Naive thymus-derived CD4-positive, alpha-beta T cell (primary cell): Measurements from ENCODE around the gene TMEM53. TPM values are rescaled to one million over a fixed set of nuclear protein-coding genes. Genes with fewer than 3 reads are reported as not detected.

ENCODE experiments used
- ATAC-seq: fragments of 150-1000 bp; cut with Tn5 transposase; 2 replicates; pipeline ENCODE4 v1.10.0; 2021; ENCODE audit warnings: mild to moderate bottlenecking, moderate library complexity
- CTCF ChIA-PET: fragments of 350-600 bp; sonication (Branson Sonifier 250); formaldehyde crosslinking; loops from one replicate; lab custom pipeline; 2021; ENCODE audit warnings: antibody characterized with exemption; lab: Charles Lee
- POLR2A ChIA-PET: fragments of 350-600 bp; sonication (Branson Sonifier 250); formaldehyde crosslinking; loops from one replicate; lab custom pipeline; 2021; ENCODE audit warnings: antibody characterized with exemption, inconsistent platforms; lab: Charles Lee
- DNase-seq, 9 donors: peaks; one replicate each; pipeline versions ENCODE4 v3.0.0 to v3.0.0-alpha.2; 2020 to 2022; ENCODE audit warnings: mixed read lengths in 1 of 9
- H3K27ac ChIP-seq: one replicate; pipeline ENCODE4 v1.7.0; 2013; ENCODE audit warnings: mild to moderate bottlenecking, low read depth, low read length, moderate library complexity
- H3K27me3 ChIP-seq, 2 donors: one replicate each; pipeline ENCODE4 v1.7.0; 2013; ENCODE audit warnings: low read length in 2 of 2, mild to moderate bottlenecking in 2 of 2, moderate library complexity in 2 of 2; ENCODE audit not compliant: control insufficient read depth in 2 of 2, insufficient read depth in 2 of 2
- H3K36me3 ChIP-seq, 3 experiments: 1 replicate in 2 of 3; 2 replicates in 1 of 3; pipeline ENCODE4 v1.7.0; 2013; ENCODE audit warnings: low read length in 3 of 3, mild to moderate bottlenecking in 3 of 3, moderate library complexity in 1 of 3; ENCODE audit not compliant: insufficient read depth in 3 of 3, control insufficient read depth in 2 of 3
- H3K4me1 ChIP-seq, 2 donors: one replicate each; pipeline ENCODE4 v1.7.0; 2013; ENCODE audit warnings: low read length in 2 of 2, mild to moderate bottlenecking in 2 of 2, moderate library complexity in 1 of 2; ENCODE audit not compliant: control insufficient read depth in 2 of 2, insufficient read depth in 2 of 2
- H3K4me3 ChIP-seq: 2 replicates; pipeline ENCODE4 v1.7.0; 2013; ENCODE audit warnings: mild to moderate bottlenecking, low read length
- H3K9me3 ChIP-seq, 3 experiments: 1 replicate in 2 of 3; 2 replicates in 1 of 3; pipeline ENCODE4 v1.7.0; 2013; ENCODE audit warnings: low read length in 3 of 3; ENCODE audit not compliant: control insufficient read depth in 2 of 3
- H3K27ac Mint-ChIP-seq, 9 donors: one replicate each; pipeline ENCODE4 v1.8.0; 2020 to 2022; ENCODE audit warnings: mixed read lengths in 9 of 9, mild to moderate bottlenecking in 8 of 9, moderate library complexity in 5 of 9, inconsistent platforms in 2 of 9
- H3K27me3 Mint-ChIP-seq, 5 donors: one replicate each; pipeline ENCODE4 v1.8.0; 2021 to 2022; ENCODE audit warnings: mixed read lengths in 5 of 5, mild to moderate bottlenecking in 1 of 5
- H3K36me3 Mint-ChIP-seq, 5 donors: one replicate each; pipeline ENCODE4 v1.8.0; 2020 to 2022; ENCODE audit warnings: mixed read lengths in 5 of 5, mild to moderate bottlenecking in 3 of 5, inconsistent platforms in 1 of 5
- H3K4me1 Mint-ChIP-seq, 7 donors: one replicate each; pipeline ENCODE4 v1.8.0; 2020 to 2022; ENCODE audit warnings: mixed read lengths in 7 of 7, mild to moderate bottlenecking in 3 of 7, inconsistent platforms in 1 of 7
- H3K4me3 Mint-ChIP-seq, 10 donors: one replicate each; pipeline ENCODE4 v1.8.0; 2020 to 2022; ENCODE audit warnings: mild to moderate bottlenecking in 10 of 10, mixed read lengths in 10 of 10, moderate library complexity in 6 of 10, inconsistent platforms in 2 of 10
- H3K9me3 Mint-ChIP-seq, 11 donors: one replicate each; pipeline ENCODE4 v1.8.0; 2020 to 2022; ENCODE audit warnings: mixed read lengths in 11 of 11, mild to moderate bottlenecking in 4 of 11, inconsistent platforms in 1 of 11, moderate library complexity in 1 of 11
- intact Hi-C, 2 donors: fragments of 100-400 bp; cut with micrococcal nuclease; formaldehyde crosslinking; loops; one replicate each; pipeline ENCODE4 v1.15.1; 2023
- polyA plus RNA-seq, 2 donors: library from polyadenylated mRNA; unstranded; fragments of 300-500 nt; fragmentation: Illumina TruSeq; gene quantifications; one replicate each; pipeline ENCODE4 v1.2.3, GENCODE V29; 2021
- total RNA-seq, 6 experiments: library from RNA in 5 of 6; stranded (reverse) in 5 of 6; gene quantifications; 1 replicate in 5 of 6; 2 replicates in 1 of 6; pipeline ENCODE4 v1.2.3 and lab custom pipeline; 2021 to 2026

TMEM53 gene
- total and polyA plus RNA-seq, 7 experiments from 2014 or later, result 1.6 to 3.5 (median 2.9) TPM

DNA sequence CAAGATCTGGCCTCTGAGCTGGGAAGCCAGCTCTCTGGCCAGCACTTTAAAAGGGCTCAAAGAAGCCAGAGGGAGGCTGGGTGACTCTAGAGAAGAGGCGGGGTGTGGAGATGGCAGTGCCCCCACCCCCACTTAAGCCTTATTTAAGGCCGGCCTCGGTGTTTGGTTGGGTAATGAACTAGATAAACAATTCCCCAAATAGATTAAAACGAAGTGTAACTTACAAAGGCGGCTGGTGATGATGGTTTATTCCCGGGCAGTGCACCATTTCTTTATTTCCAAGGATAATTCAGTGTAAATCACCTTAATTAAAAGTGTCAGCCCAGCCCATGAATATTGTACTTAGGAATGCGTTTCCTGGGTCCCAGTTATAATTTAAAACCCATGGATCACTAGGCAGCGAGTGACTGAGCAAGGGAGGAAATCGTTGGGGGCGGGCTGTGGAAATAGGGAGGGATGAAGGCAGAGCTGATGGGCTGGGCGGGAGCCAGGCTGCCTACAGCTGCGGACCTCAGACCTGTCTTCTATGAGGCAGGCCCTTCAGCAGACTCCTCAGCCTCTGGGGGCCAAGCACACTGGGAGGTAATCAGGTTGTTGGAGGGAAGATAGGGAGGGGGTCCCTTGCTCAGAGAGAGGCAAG is 54.9 kb downstream of the TMEM53 start:
- H3K27ac ChIP-seq, result no peak overlapping the region
- H3K27me3 ChIP-seq, result no peaks in the 10 kb centered on the region
- no peak overlapping the region for H3K4me3 Mint-ChIP-seq
- no peaks in the 10 kb centered on the region for H3K4me1 ChIP-seq
- CTCF ChIA-PET, result no interaction called here
- ATAC-seq (no peak), DNase-seq (no peak)
- H3K4me1 Mint-ChIP-seq, result peaks cover 0 to 4% (median 0%) of the 10 kb centered on the region in 7 donors
- H3K36me3 ChIP-seq, result no peaks in the 10 kb centered on the region
- no peaks in the 10 kb centered on the region for H3K9me3 Mint-ChIP-seq
- no peaks in the 10 kb centered on the region for H3K36me3 Mint-ChIP-seq
- POLR2A ChIA-PET, result no interaction called here
- H3K9me3 ChIP-seq, result no peaks in the 10 kb centered on the region
- no peak overlapping the region for H3K4me3 ChIP-seq
- intact Hi-C loops, result no loop called here
- H3K27me3 Mint-ChIP-seq, result peaks cover 0 to 9% (median 0%) of the 10 kb centered on the region in 5 donors
- H3K27ac Mint-ChIP-seq, result no peak overlapping the region

DNA sequence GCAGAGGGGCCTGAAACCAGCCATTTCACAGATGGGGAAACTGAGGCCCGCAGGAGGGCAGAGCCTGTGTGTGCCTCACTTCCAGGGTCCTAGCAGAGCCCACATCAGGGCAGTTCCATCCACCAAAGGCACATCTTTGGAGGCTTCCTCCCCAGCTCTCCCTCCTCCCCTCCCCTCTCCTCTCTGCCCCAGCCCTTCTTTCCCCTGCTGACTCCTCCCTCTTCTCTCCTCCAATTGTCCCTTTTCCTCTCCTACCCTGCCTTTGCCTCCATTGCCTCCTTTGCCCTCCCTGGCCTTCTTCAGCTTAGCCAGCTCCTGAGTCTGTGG is 56.6 kb downstream of the TMEM53 start:
- no peaks in the 10 kb centered on the region for H3K9me3 Mint-ChIP-seq
- intact Hi-C loops, result no loop called here
- H3K4me3 ChIP-seq, result no peak overlapping the region
- no peaks in the 10 kb centered on the region for H3K9me3 ChIP-seq
- H3K36me3 ChIP-seq, result no peaks in the 10 kb centered on the region
- H3K27me3 Mint-ChIP-seq, result peaks cover 0 to 9% (median 0%) of the 10 kb centered on the region in 5 donors
- DNase-seq (no peak), ATAC-seq (no peak)
- POLR2A ChIA-PET, result no interaction called here
- H3K36me3 Mint-ChIP-seq, result no peaks in the 10 kb centered on the region
- H3K4me3 Mint-ChIP-seq, result no peak overlapping the region
- H3K27ac Mint-ChIP-seq, result no peak overlapping the region
- no peaks in the 10 kb centered on the region for H3K4me1 ChIP-seq
- H3K27me3 ChIP-seq, result no peaks in the 10 kb centered on the region
- H3K4me1 Mint-ChIP-seq, result peaks cover 0 to 2% (median 0%) of the 10 kb centered on the region in 7 donors
- no peak overlapping the region for H3K27ac ChIP-seq
- CTCF ChIA-PET, result no interaction called here

DNA sequence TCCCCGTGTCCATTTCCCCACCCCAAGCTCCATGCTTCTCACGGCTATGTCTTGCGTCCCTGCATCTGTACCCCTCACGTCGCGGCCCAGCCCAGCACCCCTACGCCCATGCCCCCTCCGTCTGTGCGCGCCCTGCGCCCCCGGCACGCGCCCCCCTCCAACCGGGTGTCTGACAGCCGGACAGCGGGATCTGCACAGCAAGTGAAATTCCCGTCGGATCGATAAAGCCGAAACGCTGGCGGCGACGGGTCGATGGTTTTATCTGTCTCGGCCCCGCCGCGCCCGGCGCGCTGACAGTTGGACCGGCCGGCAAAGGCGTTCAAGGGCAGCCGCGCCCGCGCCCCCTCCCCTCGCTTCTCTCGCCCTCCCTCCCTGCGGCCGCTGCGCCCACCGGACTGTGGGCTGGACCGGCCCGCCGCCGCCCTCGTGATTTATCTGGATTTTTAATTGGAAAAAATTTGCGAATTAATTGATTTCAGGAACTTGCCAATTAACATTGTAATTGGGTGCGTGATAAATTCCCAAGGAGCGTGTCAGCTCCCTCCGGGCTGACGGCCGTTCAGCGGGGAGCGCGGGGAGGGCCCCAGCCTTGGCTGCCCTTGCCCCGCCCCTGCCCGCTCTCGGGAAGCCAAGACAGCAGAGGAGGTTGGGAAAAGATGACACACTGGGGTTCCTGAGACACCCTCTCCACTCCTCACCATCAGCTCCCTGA is 57.1 kb downstream of the TMEM53 start:
- H3K27ac Mint-ChIP-seq, result no peak overlapping the region
- Histone ChIP-seq H3K4me3 (no peak overlapping the region), H3K36me3 (no peaks in the 10 kb centered on the region), H3K4me1 (no peaks in the 10 kb centered on the region), H3K9me3 (no peaks in the 10 kb centered on the region), H3K27me3 (no peaks in the 10 kb centered on the region), H3K27ac (no peak overlapping the region)
- CTCF ChIA-PET, result no interaction called here
- H3K4me3 Mint-ChIP-seq, result no peak overlapping the region
- H3K27me3 Mint-ChIP-seq, result peaks cover 0 to 9% (median 0%) of the 10 kb centered on the region in 5 donors
- H3K9me3 Mint-ChIP-seq, result no peaks in the 10 kb centered on the region
- peaks cover 0 to 2% (median 0%) of the 10 kb centered on the region in 7 donors for H3K4me1 Mint-ChIP-seq
- H3K36me3 Mint-ChIP-seq, result no peaks in the 10 kb centered on the region
- DNase-seq, result no peak
- POLR2A ChIA-PET, result no interaction called here
- ATAC-seq, result no peak
- intact Hi-C loops, result no loop called here

DNA sequence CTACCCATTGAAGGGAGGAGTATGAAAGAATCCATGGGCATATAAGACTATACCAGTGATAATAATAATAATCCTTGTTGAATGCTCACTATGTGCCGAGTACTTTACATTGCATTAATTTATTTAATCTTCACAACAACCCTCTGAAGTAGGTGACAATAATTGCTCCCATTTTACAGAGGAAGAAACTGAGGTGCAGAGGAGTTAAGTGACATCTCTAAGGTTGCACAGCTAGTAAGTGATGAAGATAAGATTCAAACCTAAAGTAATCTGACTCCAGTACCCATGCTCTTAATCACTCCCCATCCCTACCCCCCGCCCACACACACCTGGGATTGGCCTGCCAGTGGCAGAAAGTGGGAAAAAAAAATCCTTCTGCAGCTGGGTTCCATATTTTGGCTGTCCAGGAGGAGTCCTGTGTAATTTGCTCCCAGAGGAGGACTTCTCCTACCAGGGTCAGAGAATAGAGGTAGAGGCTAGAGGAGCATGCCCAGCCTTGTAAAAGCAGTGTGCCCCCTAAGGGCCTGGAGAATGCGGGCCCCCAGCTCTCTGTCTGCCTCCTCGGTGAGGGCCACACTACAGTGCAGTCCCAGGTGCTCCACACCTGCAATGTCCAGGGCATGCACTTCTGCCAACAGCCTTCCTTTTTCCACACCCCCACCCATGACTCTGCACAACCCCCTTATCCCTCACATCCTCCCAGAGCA is 57.8 kb downstream of the TMEM53 start:
- no peaks in the 10 kb centered on the region for H3K27me3 ChIP-seq
- H3K4me1 ChIP-seq, result no peaks in the 10 kb centered on the region
- Mint-ChIP-seq H3K27me3 (peaks cover 0 to 12% (median 0%) of the 10 kb centered on the region in 5 donors), H3K9me3 (no peaks in the 10 kb centered on the region), H3K4me3 (no peak overlapping the region), H3K27ac (no peak overlapping the region), H3K36me3 (no peaks in the 10 kb centered on the region), H3K4me1 (peaks cover 0 to 2% (median 0%) of the 10 kb centered on the region in 7 donors)
- no peak overlapping the region for H3K4me3 ChIP-seq
- no peaks in the 10 kb centered on the region for H3K9me3 ChIP-seq
- H3K36me3 ChIP-seq, result no peaks in the 10 kb centered on the region
- ChIA-PET CTCF (interaction anchor here (0.8 kb wide), 1 partner anchor 38 kb away, joined by 3 read pairs; no protein-coding TSS in a partner anchor), POLR2A (no interaction called here)
- DNase-seq (no peak), ATAC-seq (no peak)
- H3K27ac ChIP-seq, result no peak overlapping the region
- intact Hi-C loops, result no loop called here

DNA sequence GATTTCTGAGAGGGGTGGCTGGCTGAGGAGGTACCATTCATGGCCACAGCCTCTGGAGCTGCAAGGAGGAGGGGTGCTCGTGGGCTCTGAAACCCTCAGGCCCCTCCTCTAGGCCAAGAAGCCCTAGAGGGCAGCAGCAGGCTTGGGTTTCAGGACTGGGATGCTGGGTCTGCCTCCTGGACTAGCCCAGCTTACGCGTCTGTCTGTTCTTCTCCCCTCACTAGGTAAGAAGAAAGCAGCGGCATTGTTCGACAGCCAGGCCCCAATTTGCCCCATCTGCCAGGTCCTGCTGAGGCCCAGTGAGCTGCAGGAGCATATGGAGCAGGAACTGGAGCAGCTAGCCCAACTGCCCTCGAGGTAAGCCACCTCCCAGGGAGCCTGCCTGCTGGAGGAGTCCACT is 60.3 kb downstream of the TMEM53 start:
- CTCF ChIA-PET, result no interaction called here
- ATAC-seq, result no peak

DNA sequence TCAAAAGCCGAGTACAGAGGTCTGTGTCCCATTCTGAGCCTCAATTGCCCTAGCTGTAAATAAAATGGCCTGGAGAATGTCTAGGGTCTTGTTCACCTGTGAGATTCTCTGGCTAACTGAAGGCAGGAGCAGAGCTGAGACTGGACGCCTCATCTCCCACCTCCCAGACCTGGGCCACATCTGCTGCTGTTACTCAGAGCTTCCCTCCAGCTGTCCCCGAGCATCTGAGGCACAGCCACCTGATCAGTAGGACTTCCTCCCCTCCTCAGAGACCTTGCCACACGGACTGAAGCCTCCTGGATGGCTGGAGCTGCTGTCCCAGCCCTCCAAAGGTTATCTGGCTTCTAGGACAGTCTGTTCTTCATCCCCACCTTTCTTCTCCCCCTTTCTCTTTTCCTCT is 62.4 kb downstream of the TMEM53 start:
- no peaks in the 10 kb centered on the region for H3K36me3 ChIP-seq
- POLR2A ChIA-PET, result no interaction called here
- no peak overlapping the region for H3K4me3 ChIP-seq
- H3K9me3 ChIP-seq, result no peaks in the 10 kb centered on the region
- intact Hi-C loops, result no loop called here
- no peak overlapping the region for H3K27ac ChIP-seq
- CTCF ChIA-PET, result no interaction called here
- no peaks in the 10 kb centered on the region for H3K27me3 ChIP-seq
- no peaks in the 10 kb centered on the region for H3K4me1 ChIP-seq
- Mint-ChIP-seq H3K9me3 (peaks cover 0 to 3% (median 0%) of the 10 kb centered on the region in 11 donors), H3K4me3 (no peak overlapping the region), H3K4me1 (no peaks in the 10 kb centered on the region), H3K36me3 (no peaks in the 10 kb centered on the region), H3K27ac (no peak overlapping the region), H3K27me3 (peaks cover 0 to 7% (median 4%) of the 10 kb centered on the region in 5 donors)
- DNase-seq (no peak), ATAC-seq (no peak)

More for the DNA sequence above, 60.3 kb downstream of the TMEM53 start:
- H3K9me3 Mint-ChIP-seq, result no peaks in the 10 kb centered on the region
- H3K27me3 Mint-ChIP-seq, result peaks cover 0 to 13% (median 0%) of the 10 kb centered on the region in 5 donors
- no peak overlapping the region for H3K27ac ChIP-seq
- no peak overlapping the region for H3K4me3 ChIP-seq
- H3K4me1 Mint-ChIP-seq, result no peaks in the 10 kb centered on the region
- DNase-seq, result no peak
- POLR2A ChIA-PET, result no interaction called here
- no peak overlapping the region for H3K27ac Mint-ChIP-seq
- H3K4me1 ChIP-seq, result no peaks in the 10 kb centered on the region
- H3K27me3 ChIP-seq, result no peaks in the 10 kb centered on the region
- H3K36me3 ChIP-seq, result no peaks in the 10 kb centered on the region
- no peak overlapping the region for H3K4me3 Mint-ChIP-seq
- H3K9me3 ChIP-seq, result no peaks in the 10 kb centered on the region
- H3K36me3 Mint-ChIP-seq, result no peaks in the 10 kb centered on the region
- intact Hi-C loops, result no loop called here
